H7 (cell line): Measurements from ENCODE around the gene DVL1. TPM values are rescaled to one million over a fixed set of nuclear protein-coding genes. Genes with fewer than 3 reads are reported as not detected.
A peak's percentile ranks its signal among the peaks of the same experiment; 100 is the strongest.

ENCODE experiments used
- DNase-seq: peaks from one replicate; pipeline ENCODE4 v3.0.0; 2012
- H3K27me3 ChIP-seq: 2 replicates; pipeline ENCODE4 v1.6.0; 2011; ENCODE audit warnings: mild to moderate bottlenecking, low read length; ENCODE audit not compliant: control insufficient read depth, insufficient read depth
- H3K36me3 ChIP-seq: replicated peaks from 2 replicates; pipeline ENCODE4 v1.5.1; 2011; ENCODE audit warnings: low read length; ENCODE audit not compliant: control insufficient read depth, insufficient read depth
- H3K4me3 ChIP-seq: 2 replicates; pipeline ENCODE4 v1.5.1; 2011; ENCODE audit warnings: low read depth, mild to moderate bottlenecking, control low read depth, low read length, moderate library complexity; ENCODE audit not compliant: insufficient read depth
- total RNA-seq: library from RNA; depleted of rRNA; stranded (reverse); fragments of >200 nt; shearing (Covaris generic); gene quantifications from 2 replicates; pipeline ENCODE4 v1.2.3, GENCODE V29; 2014

DVL1 gene
- total RNA-seq, 1 experiment from 2014 or later = 189 TPM

GRCh38 chr1:1343811-1344421 lies 5.3 kb downstream of the DVL1 start:
- DNase-seq = no peak
- Histone ChIP-seq H3K36me3 (peaks cover 9% of the 10 kb centered on the region), H3K27me3 (no peaks in the 10 kb centered on the region), H3K4me3 (no peak overlapping the region)

- no peak overlapping the region for H3K4me3 ChIP-seq
- no peak for DNase-seq
- peaks cover 9% of the 10 kb centered on the region for H3K36me3 ChIP-seq
- no peaks in the 10 kb centered on the region for H3K27me3 ChIP-seq
These were observed 6.6 kb downstream of the DVL1 start for GRCh38 chr1:1342584-1343115.

GRCh38 chr1:1342061-1342562 lies 7.1 kb downstream of the DVL1 start:
- Histone ChIP-seq H3K4me3 (no peak overlapping the region), H3K36me3 (peaks cover 9% of the 10 kb centered on the region), H3K27me3 (no peaks in the 10 kb centered on the region)
- no peak for DNase-seq

GRCh38 chr1:1341549-1342021 lies 7.6 kb downstream of the DVL1 start:
- no peak for DNase-seq
- peaks cover 9% of the 10 kb centered on the region for H3K36me3 ChIP-seq
- no peaks in the 10 kb centered on the region for H3K27me3 ChIP-seq
- no peak overlapping the region for H3K4me3 ChIP-seq

- DNase-seq = no peak
- Histone ChIP-seq H3K36me3 (peaks cover 9% of the 10 kb centered on the region), H3K4me3 (no peak overlapping the region), H3K27me3 (no peaks in the 10 kb centered on the region)
These were observed 8.2 kb downstream of the DVL1 start for GRCh38 chr1:1340791-1341548.

GRCh38 chr1:1340185-1340584 lies 9.0 kb downstream of the DVL1 start:
- no peak for DNase-seq
- Histone ChIP-seq H3K36me3 (peaks cover 9% of the 10 kb centered on the region), H3K27me3 (no peaks in the 10 kb centered on the region), H3K4me3 (no peak overlapping the region)

- Histone ChIP-seq H3K4me3 (no peak overlapping the region), H3K36me3 (peaks cover 9% of the 10 kb centered on the region), H3K27me3 (no peaks in the 10 kb centered on the region)
- no peak for DNase-seq
These were observed 10.9 kb downstream of the DVL1 start for GRCh38 chr1:1338278-1338677.

GRCh38 chr1:1337793-1338147 lies 11.4 kb downstream of the DVL1 start:
- peaks cover 9% of the 10 kb centered on the region for H3K36me3 ChIP-seq
- no peak overlapping the region for H3K4me3 ChIP-seq
- H3K27me3 ChIP-seq = no peaks in the 10 kb centered on the region
- DNase-seq = peak; percentile 100

- H3K36me3 ChIP-seq = peaks cover 9% of the 10 kb centered on the region
- H3K4me3 ChIP-seq = no peak overlapping the region
- no peak for DNase-seq
- H3K27me3 ChIP-seq = no peaks in the 10 kb centered on the region
These were observed 12.1 kb downstream of the DVL1 start for GRCh38 chr1:1336931-1337792.

GRCh38 chr1:1336446-1336845 lies 12.8 kb downstream of the DVL1 start:
- Histone ChIP-seq H3K27me3 (no peaks in the 10 kb centered on the region), H3K4me3 (no peak overlapping the region)
- DNase-seq = no peak

GRCh38 chr1:1335792-1336248 lies 13.4 kb downstream of the DVL1 start:
- no peaks in the 10 kb centered on the region for H3K27me3 ChIP-seq
- H3K36me3 ChIP-seq = peaks cover 3% of the 10 kb centered on the region
- DNase-seq = peak; percentile 60
- H3K4me3 ChIP-seq = no peak overlapping the region

More at GRCh38 chr1:1336446-1336845, 12.8 kb downstream of the DVL1 start:
- H3K36me3 ChIP-seq = peaks cover 8% of the 10 kb centered on the region

- Histone ChIP-seq H3K4me3 (no peak overlapping the region), H3K27me3 (no peaks in the 10 kb centered on the region), H3K36me3 (no peaks in the 10 kb centered on the region; the same call in 1 of the 2 replicates)
- DNase-seq = no peak
These were observed 13.9 kb downstream of the DVL1 start for GRCh38 chr1:1335283-1335682.

GRCh38 chr1:1334835-1335234 lies 14.4 kb downstream of the DVL1 start:
- Histone ChIP-seq H3K4me3 (no peak overlapping the region), H3K36me3 (no peaks in the 10 kb centered on the region; the same call in 1 of the 2 replicates), H3K27me3 (no peaks in the 10 kb centered on the region)
- DNase-seq = peak; percentile 96

- Histone ChIP-seq H3K36me3 (no peaks in the 10 kb centered on the region; the same call in 1 of the 2 replicates), H3K4me3 (no peak overlapping the region), H3K27me3 (no peaks in the 10 kb centered on the region)
- peak; percentile 68 for DNase-seq
These were observed 15.5 kb downstream of the DVL1 start for GRCh38 chr1:1333551-1334241.
